Lower lobe of right lung (tissue), 2 donors: ENCODE measurements around the gene GLIS1. TPM values are rescaled to one million over a fixed set of nuclear protein-coding genes. Genes with fewer than 3 reads are reported as not detected.

ENCODE experiments used
- ATAC-seq, 2 donors: fragments of 200-7000 bp; cut with Tn5 transposase; one replicate each; pipeline ENCODE4 v1.9.1; 2020 to 2022; ENCODE audit warnings: mild to moderate bottlenecking in 2 of 2, moderate library complexity in 2 of 2
- DNase-seq: peaks from one replicate; pipeline ENCODE4 v3.0.0-alpha.2; 2020
- H3K27ac ChIP-seq: fragments of 200-600 bp; one replicate; pipeline ENCODE4 v1.8.0; 2022
- H3K27me3 ChIP-seq: fragments of 200-600 bp; one replicate; pipeline ENCODE4 v1.8.0; 2022; ENCODE audit warnings: low read depth
- H3K36me3 ChIP-seq: fragments of 200-600 bp; one replicate; pipeline ENCODE4 v1.8.0; 2022; ENCODE audit warnings: mild to moderate bottlenecking
- H3K4me1 ChIP-seq: fragments of 200-600 bp; one replicate; pipeline ENCODE4 v1.8.0; 2022
- H3K4me3 ChIP-seq: fragments of 200-600 bp; one replicate; pipeline ENCODE4 v1.8.0; 2022; ENCODE audit warnings: mild to moderate bottlenecking
- H3K9me3 ChIP-seq: fragments of 200-600 bp; one replicate; pipeline ENCODE4 v1.8.0; 2022
- intact Hi-C: fragments of 100-400 bp; cut with DNase I; formaldehyde crosslinking; loops from one replicate; pipeline ENCODE4 v1.11.0; 2022
- total RNA-seq: library from RNA; stranded (reverse); fragmentation: NEBNext Ultra II Directional; extraction: Animal tissue kit (Norgen Biotek cat#: 25700); gene quantifications from one replicate; pipeline ENCODE4 v1.2.1, GENCODE V29; 2021
- TF ChIP-seq, protein P1 (sequence below): fragments of 200-600 bp; IDR thresholded peaks from one replicate; pipeline ENCODE4 v1.8.0; 2022; ENCODE audit warnings: antibody characterized with exemption, mild to moderate bottlenecking
- donor health status: DM: no; HTN: yes; CAD: no; lungs with severe emphysema.

The GLIS1 gene
- total RNA-seq, 1 donor from 2014 or later = not detected

DNA sequence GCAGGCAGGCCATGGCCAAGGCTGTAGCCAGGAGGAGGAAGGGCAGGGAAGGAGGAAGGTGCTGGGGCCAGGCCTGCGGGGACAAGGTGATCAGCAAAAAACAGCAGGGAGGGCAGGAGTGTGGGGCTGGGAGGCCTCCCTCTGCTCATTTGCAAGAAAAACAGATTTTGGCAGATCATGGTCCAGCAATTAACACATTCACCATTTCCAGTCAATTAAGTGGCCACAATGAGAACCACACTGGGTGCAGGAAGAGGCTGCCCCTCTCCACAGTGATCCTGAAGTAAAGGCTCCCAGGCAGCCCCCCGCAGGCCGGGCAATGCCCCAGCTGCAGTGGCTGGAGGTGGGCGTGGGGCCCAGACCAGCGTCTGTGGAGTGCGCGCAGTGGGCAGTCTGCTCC is 225.1 kb downstream of the GLIS1 start:
- Histone ChIP-seq H3K36me3 (no peaks in the 10 kb centered on the region), H3K27me3 (no peaks in the 10 kb centered on the region), H3K27ac (no peak overlapping the region), H3K4me1 (no peaks in the 10 kb centered on the region), H3K4me3 (no peak overlapping the region), H3K9me3 (no peaks in the 10 kb centered on the region)
- TF ChIP-seq, protein P1, sequence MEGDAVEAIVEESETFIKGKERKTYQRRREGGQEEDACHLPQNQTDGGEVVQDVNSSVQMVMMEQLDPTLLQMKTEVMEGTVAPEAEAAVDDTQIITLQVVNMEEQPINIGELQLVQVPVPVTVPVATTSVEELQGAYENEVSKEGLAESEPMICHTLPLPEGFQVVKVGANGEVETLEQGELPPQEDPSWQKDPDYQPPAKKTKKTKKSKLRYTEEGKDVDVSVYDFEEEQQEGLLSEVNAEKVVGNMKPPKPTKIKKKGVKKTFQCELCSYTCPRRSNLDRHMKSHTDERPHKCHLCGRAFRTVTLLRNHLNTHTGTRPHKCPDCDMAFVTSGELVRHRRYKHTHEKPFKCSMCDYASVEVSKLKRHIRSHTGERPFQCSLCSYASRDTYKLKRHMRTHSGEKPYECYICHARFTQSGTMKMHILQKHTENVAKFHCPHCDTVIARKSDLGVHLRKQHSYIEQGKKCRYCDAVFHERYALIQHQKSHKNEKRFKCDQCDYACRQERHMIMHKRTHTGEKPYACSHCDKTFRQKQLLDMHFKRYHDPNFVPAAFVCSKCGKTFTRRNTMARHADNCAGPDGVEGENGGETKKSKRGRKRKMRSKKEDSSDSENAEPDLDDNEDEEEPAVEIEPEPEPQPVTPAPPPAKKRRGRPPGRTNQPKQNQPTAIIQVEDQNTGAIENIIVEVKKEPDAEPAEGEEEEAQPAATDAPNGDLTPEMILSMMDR = no peak
- no peak for DNase-seq
- ATAC-seq = no peak
- intact Hi-C loops = no loop called here

DNA sequence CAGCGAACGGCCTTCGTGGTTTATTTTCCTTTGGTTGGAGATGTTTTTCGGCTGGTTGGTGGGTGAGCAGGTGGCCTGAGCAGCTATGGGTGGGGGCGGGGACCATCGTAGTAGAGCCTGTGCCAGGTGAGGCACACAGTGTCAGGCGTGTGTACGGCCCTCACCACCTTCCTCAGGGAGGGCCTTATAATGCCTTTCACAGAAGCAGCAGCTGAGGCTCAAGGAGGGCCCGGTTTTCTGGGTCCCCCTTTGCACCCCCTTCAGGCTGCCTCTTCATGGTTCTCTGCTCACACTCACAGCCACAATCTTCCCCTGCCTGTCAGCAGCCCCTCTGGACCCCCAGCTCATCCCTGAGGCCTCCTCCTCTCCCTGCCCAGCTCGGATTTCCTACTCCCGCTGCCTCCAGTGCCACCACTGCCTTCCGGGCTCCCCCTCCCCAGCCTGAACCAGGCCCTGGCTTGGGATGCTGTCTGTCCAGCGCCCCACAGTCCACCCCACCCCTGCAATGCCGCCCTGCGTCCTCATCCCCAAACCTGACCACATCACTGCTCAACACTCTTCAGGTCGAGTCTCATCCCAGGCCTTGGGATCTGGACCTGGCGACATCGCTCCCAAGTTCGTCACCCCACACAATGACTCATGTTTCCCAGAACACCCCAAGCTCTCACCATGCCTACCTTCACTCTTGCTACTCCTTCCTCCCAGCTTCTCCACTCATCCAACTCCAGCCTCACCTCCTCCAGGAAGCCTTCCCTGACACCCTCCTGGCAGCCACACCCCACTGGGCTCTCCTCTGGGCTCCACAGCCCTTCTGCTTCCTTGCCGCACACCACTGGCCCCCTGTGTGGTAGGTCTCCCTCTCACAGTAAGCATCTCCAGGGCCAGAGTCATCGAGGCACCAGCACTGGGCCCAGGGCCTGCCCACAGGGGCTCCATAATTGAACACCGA is 225.9 kb downstream of the GLIS1 start:
- no peak for DNase-seq
- TF ChIP-seq, protein P1 = no peak
- no peak overlapping the region for H3K4me3 ChIP-seq
- H3K27me3 ChIP-seq = no peaks in the 10 kb centered on the region
- no peaks in the 10 kb centered on the region for H3K36me3 ChIP-seq
- no peaks in the 10 kb centered on the region for H3K9me3 ChIP-seq
- H3K27ac ChIP-seq = no peak overlapping the region
- intact Hi-C loops = no loop called here
- H3K4me1 ChIP-seq = no peaks in the 10 kb centered on the region
- peak in 1 of 2 donors; percentile 11 for ATAC-seq

DNA sequence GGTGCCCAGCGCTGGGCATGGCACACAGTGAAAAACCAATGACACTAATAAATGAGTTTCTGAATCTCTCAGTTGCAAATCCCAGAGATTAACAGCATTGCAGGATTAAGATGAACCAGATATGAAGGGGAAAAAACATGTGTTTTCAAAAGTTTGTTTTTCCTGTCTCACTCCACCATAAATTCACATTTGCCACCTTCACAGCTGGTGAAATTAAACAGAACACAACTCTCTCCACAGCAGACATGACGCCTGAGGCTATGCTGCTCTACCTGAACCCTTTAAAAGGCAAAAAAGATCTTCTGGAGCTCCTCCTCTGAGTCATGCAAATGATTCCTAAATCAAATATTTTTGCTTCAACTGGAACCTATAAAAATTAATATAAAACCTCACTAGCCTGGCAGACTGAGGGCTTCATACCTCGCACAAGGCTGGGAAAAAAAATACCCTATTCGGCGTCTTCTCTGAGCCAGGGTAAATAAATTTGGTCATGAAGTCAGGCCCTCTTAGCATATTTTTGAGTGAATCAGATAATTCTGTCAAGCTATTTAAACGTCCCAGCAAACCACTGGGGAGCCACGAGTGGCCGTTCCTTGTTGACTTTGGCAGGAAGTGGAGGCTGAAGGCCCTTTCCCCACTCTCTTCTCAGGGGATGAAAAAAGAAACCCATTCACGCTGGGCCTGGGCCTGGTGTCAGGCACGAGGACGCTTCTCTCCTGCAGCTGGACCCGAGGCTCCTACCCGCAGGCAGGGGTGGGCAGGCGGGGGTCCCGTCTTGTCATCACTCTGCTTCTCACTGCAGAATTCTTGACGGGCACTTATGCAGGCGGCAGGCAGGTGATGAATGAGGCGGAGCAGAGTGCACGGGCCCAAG is 226.8 kb downstream of the GLIS1 start:
- DNase-seq = no peak
- intact Hi-C loops = no loop called here
- H3K27ac ChIP-seq = no peak overlapping the region
- ATAC-seq = peak; percentile 31 to 72
- TF ChIP-seq, protein P1 = no peak
- no peaks in the 10 kb centered on the region for H3K27me3 ChIP-seq
- H3K4me1 ChIP-seq = no peaks in the 10 kb centered on the region
- no peaks in the 10 kb centered on the region for H3K9me3 ChIP-seq
- no peaks in the 10 kb centered on the region for H3K36me3 ChIP-seq
- H3K4me3 ChIP-seq = no peak overlapping the region

DNA sequence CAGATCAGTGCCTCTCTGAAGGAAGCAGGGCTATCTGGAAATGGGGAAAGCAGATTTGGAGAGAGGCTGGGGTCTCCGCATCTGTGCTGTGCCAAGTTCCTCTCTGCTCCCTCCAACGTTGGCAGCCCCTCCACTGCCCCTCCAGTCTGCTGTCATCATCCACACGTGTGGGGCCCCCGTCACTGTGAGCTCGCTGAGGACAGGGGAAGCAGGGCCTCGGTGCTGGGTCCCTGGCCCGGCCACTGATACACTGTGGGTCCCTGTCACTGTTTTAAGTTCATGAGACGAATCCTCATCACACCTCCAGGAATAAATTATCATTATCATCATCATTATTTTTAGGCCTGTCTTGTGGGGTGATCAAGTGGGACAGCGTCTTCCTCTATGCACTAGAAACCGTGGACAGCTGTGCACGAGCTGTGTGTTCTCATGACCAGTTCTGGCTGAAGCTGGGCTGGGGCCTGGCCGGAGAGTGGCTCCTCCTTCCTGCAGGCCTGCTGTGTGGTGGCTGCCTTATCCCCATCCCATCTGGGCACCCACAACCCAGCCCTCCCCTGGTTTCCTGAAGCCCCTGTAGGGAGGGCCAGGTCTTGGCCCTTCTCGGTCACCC is 227.5 kb downstream of the GLIS1 start:
- no peak overlapping the region for H3K27ac ChIP-seq
- DNase-seq (no peak), ATAC-seq (no peak)
- no peaks in the 10 kb centered on the region for H3K27me3 ChIP-seq
- no peak overlapping the region for H3K4me3 ChIP-seq
- intact Hi-C loops = no loop called here
- H3K9me3 ChIP-seq = no peaks in the 10 kb centered on the region
- TF ChIP-seq, protein P1 = no peak
- H3K36me3 ChIP-seq = no peaks in the 10 kb centered on the region
- no peaks in the 10 kb centered on the region for H3K4me1 ChIP-seq

DNA sequence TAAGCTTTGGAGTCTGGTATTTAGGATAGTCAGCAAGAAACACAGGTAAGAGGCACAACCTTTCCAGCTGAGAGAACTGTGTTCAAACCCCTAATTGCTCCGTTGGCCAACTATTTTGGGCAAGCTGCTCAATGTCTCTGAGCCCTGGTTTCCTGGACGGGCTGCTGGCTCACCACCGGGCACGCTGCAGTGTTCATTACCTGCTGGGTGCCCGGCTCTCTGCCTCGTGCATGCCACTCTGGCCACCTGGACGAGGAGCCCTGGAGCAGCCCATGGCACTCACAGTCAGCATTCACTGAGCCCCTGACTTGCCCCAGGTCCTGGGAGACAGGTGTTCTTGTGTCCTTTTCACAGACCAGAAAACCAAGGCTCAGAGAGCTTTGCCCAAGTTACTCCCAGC is 228.7 kb downstream of the GLIS1 start:
- no peak overlapping the region for H3K27ac ChIP-seq
- H3K9me3 ChIP-seq = no peaks in the 10 kb centered on the region
- H3K4me3 ChIP-seq = no peak overlapping the region
- H3K4me1 ChIP-seq = no peaks in the 10 kb centered on the region
- ATAC-seq (no peak), DNase-seq (no peak)
- TF ChIP-seq, protein P1 = no peak
- H3K36me3 ChIP-seq = no peaks in the 10 kb centered on the region
- H3K27me3 ChIP-seq = no peaks in the 10 kb centered on the region
- intact Hi-C loops = no loop called here
